GM23248 (cell line): ENCODE results near the gene EIF5A. TPM values are rescaled to one million over a fixed set of nuclear protein-coding genes. Genes with fewer than 3 reads are reported as not detected.

Source experiments
- DNase-seq: peaks from one replicate; pipeline ENCODE4 v3.0.0-alpha.2; 2015
- H2AFZ ChIP-seq: fragments of 200-600 bp; sonication (generic); 2 replicates; pipeline ENCODE4 v1.6.1; 2016; ENCODE audit warnings: antibody characterized with exemption
- H3F3A ChIP-seq: fragments of 200-600 bp; sonication (generic); 2 replicates; pipeline ENCODE4 v1.6.1; 2016; ENCODE audit warnings: mild to moderate bottlenecking, antibody characterized with exemption, mixed run types; ENCODE audit not compliant: insufficient read depth
- H3K27ac ChIP-seq: fragments of 200-600 bp; sonication (generic); 2 replicates; pipeline ENCODE4 v1.5.1; 2016; ENCODE audit warnings: mild to moderate bottlenecking
- H3K27me3 ChIP-seq: fragments of 200-600 bp; sonication (generic); replicated peaks from 2 replicates; pipeline ENCODE4 v1.6.1; 2016; ENCODE audit warnings: mild to moderate bottlenecking; ENCODE audit not compliant: insufficient read depth
- H3K36me3 ChIP-seq: fragments of 200-600 bp; sonication (generic); 2 replicates; pipeline ENCODE4 v1.6.1; 2016; ENCODE audit warnings: low read depth, mild to moderate bottlenecking
- H3K4me1 ChIP-seq: fragments of 200-600 bp; sonication (generic); 2 replicates; pipeline ENCODE4 v1.6.1; 2016; ENCODE audit warnings: mild to moderate bottlenecking; ENCODE audit not compliant: insufficient read depth
- H3K4me2 ChIP-seq: fragments of 200-600 bp; sonication (generic); one replicate; pipeline ENCODE4 v1.6.1; 2016; ENCODE audit warnings: mild to moderate bottlenecking; ENCODE audit not compliant: unreplicated experiment
- H3K4me3 ChIP-seq: fragments of 200-600 bp; sonication (generic); 2 replicates; pipeline ENCODE4 v1.5.1; 2016; ENCODE audit warnings: mild to moderate bottlenecking
- H3K79me2 ChIP-seq: fragments of 200-600 bp; sonication (generic); 2 replicates; pipeline ENCODE4 v1.6.1; 2016; ENCODE audit warnings: mild to moderate bottlenecking; ENCODE audit not compliant: insufficient read depth
- H3K9ac ChIP-seq: fragments of 200-600 bp; sonication (generic); 2 replicates; pipeline ENCODE4 v1.6.1; 2016; ENCODE audit warnings: mild to moderate bottlenecking
- H3K9me2 ChIP-seq: fragments of 200-600 bp; sonication (generic); 2 replicates; pipeline ENCODE4 v1.6.1; 2016; ENCODE audit warnings: mixed run types, mild to moderate bottlenecking, moderate library complexity; ENCODE audit not compliant: insufficient read depth
- H3K9me3 ChIP-seq: fragments of 200-600 bp; sonication (generic); one replicate; pipeline ENCODE4 v1.6.1; 2017; ENCODE audit warnings: low read depth
- H4K20me1 ChIP-seq: fragments of 200-600 bp; sonication (generic); 2 replicates; pipeline ENCODE4 v1.6.0; 2016; ENCODE audit not compliant: insufficient read depth
- EZH2 ChIP-seq: fragments of 200-600 bp; sonication (generic); IDR thresholded peaks from 2 replicates; pipeline ENCODE4 v1.6.1; 2018; ENCODE audit warnings: antibody characterized with exemption, mild to moderate bottlenecking; ENCODE audit not compliant: insufficient read depth, poor library complexity, severe bottlenecking
- EZH2phosphoT487 ChIP-seq: fragments of 200-600 bp; sonication (generic); IDR thresholded peaks from 2 replicates; pipeline ENCODE4 v1.6.1; 2018; ENCODE audit warnings: antibody characterized with exemption, moderate library complexity, mild to moderate bottlenecking, low read depth; ENCODE audit not compliant: insufficient read depth
- WGBS, 2 experiments: methylation state at CpG; one replicate each; pipeline ENCODE4 v1.1.6; 2015 to 2017; ENCODE audit warnings: low lambda C conversion rate in 2 of 2, low coverage in 1 of 2; ENCODE audit errors: missing lambda C conversion rate in 2 of 2; 5-methylcytosine and 5-hydroxymethylcytosine counted together
- in situ Hi-C: fragments of 300-500 bp; cut with MboI; formaldehyde crosslinking; loops from 2 replicates; pipeline ENCODE4 v1.15.0; 2020
- polyA plus RNA-seq: library from polyadenylated mRNA; unstranded; fragments of >200 nt; fragmentation: Nextera tagmentation; extraction: Ambion mirVana; gene quantifications from 2 replicates; pipeline ENCODE4 v1.2.1, GENCODE V29; 2016
- total RNA-seq: library from RNA; depleted of rRNA; stranded (reverse); fragments of >200 nt; shearing (Covaris generic); gene quantifications from 2 replicates; pipeline ENCODE4 v1.2.3, GENCODE V29; 2014

EIF5A gene
- total and polyA plus RNA-seq, 2 experiments from 2014 or later = 869 to 998 TPM

GRCh38 chr17:7262935-7263800 is 44.3 kb upstream of the EIF5A start:
- H3K9me3 ChIP-seq = no peaks in the 10 kb centered on the region
- in situ Hi-C loops = no loop called here
- 16 to 21% methylated on average over 24 to 26 of the region's 26 CpGs for WGBS, 2 experiments
- H3K36me3 ChIP-seq = peaks cover 7% of the 10 kb centered on the region; the same call in 1 of the 2 replicates
- H3K27me3 ChIP-seq = no peaks in the 10 kb centered on the region
- peak overlapping the region; percentile 72 for H2AFZ ChIP-seq
- TF ChIP-seq EZH2 (no peak), EZH2phosphoT487 (no peak)
- peak overlapping the region; percentile 38 for H3K4me2 ChIP-seq
- H3K79me2 ChIP-seq = no peaks in the 10 kb centered on the region
- no peak overlapping the region for H3K27ac ChIP-seq
- peaks cover 25% of the 10 kb centered on the region for H3F3A ChIP-seq
- DNase-seq = no peak
- no peaks in the 10 kb centered on the region for H3K9me2 ChIP-seq
- peaks cover 19% of the 10 kb centered on the region for H3K4me1 ChIP-seq
- H3K9ac ChIP-seq = no peak overlapping the region
- no peaks in the 10 kb centered on the region for H4K20me1 ChIP-seq
- no peak overlapping the region; the same call in 1 of the 2 replicates for H3K4me3 ChIP-seq

GRCh38 chr17:7263801-7264078 is 43.7 kb upstream of the EIF5A start:
- H3K9ac ChIP-seq = no peak overlapping the region
- no peaks in the 10 kb centered on the region for H3K27me3 ChIP-seq
- H3K9me2 ChIP-seq = no peaks in the 10 kb centered on the region
- in situ Hi-C loops = no loop called here
- H3K4me3 ChIP-seq = no peak overlapping the region
- DNase-seq = no peak
- peaks cover 20% of the 10 kb centered on the region for H3F3A ChIP-seq
- no peaks in the 10 kb centered on the region for H3K9me3 ChIP-seq
- peak overlapping the region; percentile 72; the same call in 1 of the 2 replicates for H2AFZ ChIP-seq
- 77 to 81% methylated on average over 4 of the region's 4 CpGs for WGBS, 2 experiments
- H3K36me3 ChIP-seq = peaks cover 3% of the 10 kb centered on the region; the same call in 1 of the 2 replicates
- no peak overlapping the region for H3K4me2 ChIP-seq
- no peaks in the 10 kb centered on the region for H3K79me2 ChIP-seq
- H3K4me1 ChIP-seq = peaks cover 18% of the 10 kb centered on the region
- no peak for TF ChIP-seq EZH2
- no peak for TF ChIP-seq EZH2phosphoT487
- H3K27ac ChIP-seq = no peak overlapping the region
- no peaks in the 10 kb centered on the region for H4K20me1 ChIP-seq

GRCh38 chr17:7266784-7267183 is 40.6 kb upstream of the EIF5A start:
- no peak overlapping the region for H3K4me2 ChIP-seq
- no peak overlapping the region for H2AFZ ChIP-seq
- no peaks in the 10 kb centered on the region for H3K9me3 ChIP-seq

GRCh38 chr17:7279448-7279847 is 28.0 kb upstream of the EIF5A start:
- Histone ChIP-seq H3K9me2 (no peaks in the 10 kb centered on the region), H3K9ac (no peak overlapping the region), H3K79me2 (no peaks in the 10 kb centered on the region), H3K4me1 (no peaks in the 10 kb centered on the region), H3K9me3 (no peaks in the 10 kb centered on the region), H3K27me3 (no peaks in the 10 kb centered on the region; the same call in 1 of the 2 replicates), H3K4me3 (no peak overlapping the region), H2AFZ (no peak overlapping the region), H3F3A (peaks cover 6% of the 10 kb centered on the region; the same call in 1 of the 2 replicates), H3K27ac (no peak overlapping the region), H3K4me2 (no peak overlapping the region), H3K36me3 (no peaks in the 10 kb centered on the region), H4K20me1 (no peaks in the 10 kb centered on the region)
- TF ChIP-seq EZH2 = no peak
- TF ChIP-seq EZH2phosphoT487 = no peak
- 70 to 83% methylated on average over 8 of the region's 8 CpGs for WGBS, 2 experiments
- in situ Hi-C loops = no loop called here
- no peak for DNase-seq

More at GRCh38 chr17:7266784-7267183, 40.6 kb upstream of the EIF5A start:
- Histone ChIP-seq H3K36me3 (no peaks in the 10 kb centered on the region), H3K27ac (peak overlapping the region; percentile 52), H3K9me2 (no peaks in the 10 kb centered on the region), H4K20me1 (no peaks in the 10 kb centered on the region), H3K79me2 (no peaks in the 10 kb centered on the region), H3K4me1 (peaks cover 12% of the 10 kb centered on the region), H3K9ac (no peak overlapping the region), H3K27me3 (no peaks in the 10 kb centered on the region), H3F3A (peaks cover 16% of the 10 kb centered on the region), H3K4me3 (no peak overlapping the region)
- WGBS, 2 experiments = 54 to 59% methylated on average over 1 of the region's 1 CpG
- DNase-seq = peak; percentile 61
- no peak for TF ChIP-seq EZH2
- TF ChIP-seq EZH2phosphoT487 = no peak
- in situ Hi-C loops = no loop called here
